ENCODE measurements around the gene NAALADL2. TPM values are rescaled to one million over a fixed set of nuclear protein-coding genes. Genes with fewer than 3 reads are reported as not detected.
"Not testable (repeated sequence)": the region's sequence is repeated elsewhere in the genome, so short reads cannot be mapped to it uniquely, and the experiment has no call there.

NAALADL2 gene
- total and polyA plus RNA-seq, 2 of the 4 experiments (the other 2 are of a cell fraction), result 3.8 to 19.2 TPM

GRCh38 chr3:175163686-175164085 is 304.6 kb downstream of the NAALADL2 start:
- Histone ChIP-seq H2BK120ac (ENCODE audit: low read depth, low read length) (no peak overlapping the region), H2BK5ac (ENCODE audit: low read depth, low read length, poor library complexity, severe bottlenecking) (no peak overlapping the region), H3K27me3 (ENCODE audit: control insufficient read depth, insufficient read depth, low read length) (no peaks in the 10 kb centered on the region), H2AK9ac (replicated peaks; ENCODE audit: low read depth, low read length, poor library complexity) (no peak overlapping the region), H3K4me2 (ENCODE audit: low read depth, low read length) (no peak overlapping the region), H3K14ac (replicated peaks; ENCODE audit: low read depth, low read length) (no peak overlapping the region), H3K4ac (ENCODE audit: low read depth, low read length) (no peak overlapping the region), H3K36me3 (ENCODE audit: control insufficient read depth, insufficient read depth, low read length) (no peaks in the 10 kb centered on the region), H4K91ac (ENCODE audit: insufficient read depth, low read depth, low read length) (no peak overlapping the region), H3K4me3 (ENCODE audit: insufficient read depth, low read depth, low read length) (no peak overlapping the region), H3K9ac (ENCODE audit: low read depth, low read length) (no peak overlapping the region), H2AK5ac (ENCODE audit: low read depth, low read length) (no peak overlapping the region), H4K20me1 (ENCODE audit: insufficient read depth, low read length) (no peaks in the 10 kb centered on the region), H2BK20ac (ENCODE audit: low read depth, low read length) (no peak overlapping the region), H3K79me1 (ENCODE audit: low read depth in 1 of 2, low read length in 2 of 2) (no peaks in the 10 kb centered on the region), H4K5ac (ENCODE audit: low read depth, low read length) (no peak overlapping the region), H3K4me1 (ENCODE audit: control insufficient read depth, insufficient read depth, low read length) (peaks cover 2% of the 10 kb centered on the region), H3K56ac (ENCODE audit: extremely low read depth, insufficient read depth, low read length) (no peak overlapping the region), H2BK15ac (ENCODE audit: low read depth, low read length) (no peak overlapping the region), H3K9me3 (ENCODE audit: control insufficient read depth, insufficient read depth, low read length) (no peaks in the 10 kb centered on the region), H3K23ac (ENCODE audit: low read depth, low read length) (no peak overlapping the region), H3K18ac (ENCODE audit: low read depth, low read length) (no peak overlapping the region), H2AFZ (replicated peaks; ENCODE audit: low read length, poor library complexity) (no peak overlapping the region), H4K8ac (ENCODE audit: low read depth in 2 of 2, low read length in 2 of 2) (no peak overlapping the region), H3K9me1 (ENCODE audit: insufficient read depth, low read length) (no peaks in the 10 kb centered on the region), H3K27ac (ENCODE audit: insufficient read depth, low read length) (no peak overlapping the region)
- no CpG with 5 or more reads among the region's 3 CpGs for WGBS, 2 experiments (ENCODE audit: extremely low coverage in 2 of 2, insufficient read length in 1 of 2)
- POLR2A ChIA-PET (ENCODE audit: unreplicated experiment), result no interaction called here
- CTCF ChIA-PET, result no interaction called here
- no peak for TF ChIP-seq CEBPB (IDR thresholded peaks at IDR 0.05; ENCODE audit: low read depth, low read length)
- in situ Hi-C loops (cut with MboI; ENCODE audit: low sequenced_read_pairs) (loop anchor here (25.0 kb wide), 1 partner anchor 1274 kb away; no protein-coding TSS in a partner anchor), dilution Hi-C loops (cut with HindIII; ENCODE audit: low sequenced_read_pairs, unreplicated experiment) (no loop called here), intact Hi-C loops (cut with micrococcal nuclease) (no loop called here)
- ATAC-seq (ENCODE audit: low read depth) (no peak), DNase-seq (no peak)
- BruUV-seq (replicated peaks), result no TSS peak

- H3K23ac ChIP-seq (ENCODE audit: low read depth, low read length); H3K9ac ChIP-seq (ENCODE audit: low read depth, low read length); H4K20me1 ChIP-seq (ENCODE audit: insufficient read depth, low read length); dilution Hi-C loops (cut with HindIII; ENCODE audit: low sequenced_read_pairs, unreplicated experiment); H3K4me2 ChIP-seq (ENCODE audit: low read depth, low read length); BruUV-seq (replicated peaks); H3K27me3 ChIP-seq (ENCODE audit: control insufficient read depth, insufficient read depth, low read length); H4K5ac ChIP-seq (ENCODE audit: low read depth, low read length); CTCF ChIA-PET; H2BK15ac ChIP-seq (ENCODE audit: low read depth, low read length); H3K56ac ChIP-seq (ENCODE audit: extremely low read depth, insufficient read depth, low read length); H3K4me3 ChIP-seq (ENCODE audit: insufficient read depth, low read depth, low read length); H4K8ac ChIP-seq (ENCODE audit: low read depth in 2 of 2, low read length in 2 of 2); H3K4me1 ChIP-seq (ENCODE audit: control insufficient read depth, insufficient read depth, low read length); H3K9me3 ChIP-seq (ENCODE audit: control insufficient read depth, insufficient read depth, low read length); H2BK5ac ChIP-seq (ENCODE audit: low read depth, low read length, poor library complexity, severe bottlenecking); H3K36me3 ChIP-seq (ENCODE audit: control insufficient read depth, insufficient read depth, low read length); H3K9me1 ChIP-seq (ENCODE audit: insufficient read depth, low read length); intact Hi-C loops (cut with micrococcal nuclease); H3K18ac ChIP-seq (ENCODE audit: low read depth, low read length); H2AK5ac ChIP-seq (ENCODE audit: low read depth, low read length); H2AK9ac ChIP-seq (replicated peaks; ENCODE audit: low read depth, low read length, poor library complexity); H2AFZ ChIP-seq (replicated peaks; ENCODE audit: low read length, poor library complexity); ATAC-seq (ENCODE audit: low read depth); H3K27ac ChIP-seq (ENCODE audit: insufficient read depth, low read length); H2BK20ac ChIP-seq (ENCODE audit: low read depth, low read length); H2BK120ac ChIP-seq (ENCODE audit: low read depth, low read length); DNase-seq; H4K91ac ChIP-seq (ENCODE audit: insufficient read depth, low read depth, low read length); H3K14ac ChIP-seq (replicated peaks; ENCODE audit: low read depth, low read length); H3K4ac ChIP-seq (ENCODE audit: low read depth, low read length); POLR2A ChIA-PET (ENCODE audit: unreplicated experiment); H3K79me1 ChIP-seq (ENCODE audit: low read depth in 1 of 2, low read length in 2 of 2): not testable (repeated sequence)
- no CpG with 5 or more reads among the region's 10 CpGs for WGBS, 2 experiments (ENCODE audit: extremely low coverage in 2 of 2, insufficient read length in 1 of 2)
- in situ Hi-C loops (cut with MboI; ENCODE audit: low sequenced_read_pairs), result loop anchor here (25.0 kb wide), 1 partner anchor 1264 kb away; no protein-coding TSS in a partner anchor
Measured at GRCh38 chr3:175173117-175173516, 314.0 kb downstream of the NAALADL2 start.

Data from IMR-90 (cell line).